Trophoblast cell (in vitro differentiated cells and primary cell): Measurements from ENCODE around the gene DNMT1.
A peak's percentile ranks its signal among the peaks of the same experiment; 100 is the strongest.
"Not testable (repeated sequence)": the region's sequence is repeated elsewhere in the genome, so short reads cannot be mapped to it uniquely, and the experiment has no call there.

Experiments used
- DNase-seq, 2 donors: peaks; one replicate each; pipeline ENCODE4 v3.0.0-alpha.2; 2016
- H2AFZ ChIP-seq: 2 replicates; pipeline ENCODE4 v1.6.1; 2013; ENCODE audit warnings: low read length, moderate library complexity, mild to moderate bottlenecking; ENCODE audit not compliant: insufficient read depth, poor library complexity
- H2AK5ac ChIP-seq: 2 replicates; pipeline ENCODE4 v1.6.1; 2013; ENCODE audit warnings: mild to moderate bottlenecking, low read length
- H2BK120ac ChIP-seq: 2 replicates; pipeline ENCODE4 v1.6.1; 2013; ENCODE audit warnings: low read length, mild to moderate bottlenecking, moderate library complexity; ENCODE audit not compliant: insufficient read depth, poor library complexity
- H2BK12ac ChIP-seq: 2 replicates; pipeline ENCODE4 v1.6.1; 2013; ENCODE audit warnings: mild to moderate bottlenecking, low read length, moderate library complexity
- H2BK5ac ChIP-seq: 2 replicates; pipeline ENCODE4 v1.6.1; 2013; ENCODE audit warnings: low read length, low read depth, moderate library complexity, mild to moderate bottlenecking; ENCODE audit not compliant: poor library complexity
- H3K14ac ChIP-seq: 2 replicates; pipeline ENCODE4 v1.6.1; 2013; ENCODE audit warnings: mild to moderate bottlenecking, low read length
- H3K18ac ChIP-seq: 2 replicates; pipeline ENCODE4 v1.6.1; 2013; ENCODE audit warnings: mild to moderate bottlenecking, low read length
- H3K23ac ChIP-seq: 2 replicates; pipeline ENCODE4 v1.6.1; 2013; ENCODE audit warnings: low read length
- H3K27ac ChIP-seq: 2 replicates; pipeline ENCODE4 v1.5.1; 2013; ENCODE audit warnings: low read depth, mild to moderate bottlenecking, inconsistent platforms, low read length, moderate library complexity
- H3K27me3 ChIP-seq: 2 replicates; pipeline ENCODE4 v1.6.1; 2013; ENCODE audit warnings: inconsistent platforms, mild to moderate bottlenecking, low read length, moderate library complexity; ENCODE audit not compliant: insufficient read depth
- H3K36me3 ChIP-seq, 2 experiments: 1 replicate in 1 of 2; 2 replicates in 1 of 2; pipeline ENCODE4 v1.6.1; 2013; ENCODE audit warnings: low read length in 2 of 2, mild to moderate bottlenecking in 2 of 2, moderate library complexity in 1 of 2; ENCODE audit not compliant: insufficient read depth in 2 of 2, control insufficient read depth in 1 of 2
- H3K4ac ChIP-seq: 2 replicates; pipeline ENCODE4 v1.6.1; 2013; ENCODE audit warnings: low read depth, mild to moderate bottlenecking, low read length, moderate library complexity
- H3K4me1 ChIP-seq, 2 experiments: 1 replicate in 1 of 2; 2 replicates in 1 of 2; pipeline ENCODE4 v1.6.1; 2013; ENCODE audit warnings: low read length in 2 of 2, mild to moderate bottlenecking in 2 of 2, moderate library complexity in 1 of 2; ENCODE audit not compliant: insufficient read depth in 2 of 2, control insufficient read depth in 1 of 2
- H3K4me2 ChIP-seq: 2 replicates; pipeline ENCODE4 v1.6.1; 2013; ENCODE audit warnings: inconsistent platforms, mild to moderate bottlenecking, low read length, moderate library complexity
- H3K4me3 ChIP-seq: 2 replicates; pipeline ENCODE4 v1.5.1; 2013; ENCODE audit warnings: mild to moderate bottlenecking, low read depth, low read length, inconsistent platforms
- H3K79me1 ChIP-seq: one replicate; pipeline ENCODE4 v1.6.1; 2013; ENCODE audit warnings: low read length
- H3K79me2 ChIP-seq: 2 replicates; pipeline ENCODE4 v1.6.1; 2013; ENCODE audit warnings: low read length, mild to moderate bottlenecking; ENCODE audit not compliant: control insufficient read depth, insufficient read depth, poor library complexity
- H3K9ac ChIP-seq: 2 replicates; pipeline ENCODE4 v1.6.1; 2013; ENCODE audit warnings: mild to moderate bottlenecking, low read length
- H3K9me3 ChIP-seq: 2 replicates; pipeline ENCODE4 v1.6.1; 2013; ENCODE audit warnings: low read depth, mild to moderate bottlenecking, control low read depth, inconsistent platforms, low read length; ENCODE audit not compliant: insufficient read depth
- H4K12ac ChIP-seq: 2 replicates; pipeline ENCODE4 v1.6.1; 2013; ENCODE audit warnings: low read depth, mild to moderate bottlenecking, low read length, moderate library complexity
- H4K8ac ChIP-seq: 2 replicates; pipeline ENCODE4 v1.6.1; 2013; ENCODE audit warnings: low read depth, mild to moderate bottlenecking, low read length, moderate library complexity
- H4K91ac ChIP-seq: one replicate; pipeline ENCODE4 v1.6.1; 2013; ENCODE audit warnings: low read depth, mild to moderate bottlenecking, low read length, moderate library complexity
- WGBS: extraction: QIAGEN DNeasy Blood & Tissue Kit; methylation state at CpG from one replicate; pipeline ENCODE4 v1.1.7; 2013; ENCODE audit warnings: missing lambda C conversion rate; ENCODE audit not compliant: insufficient read length, insufficient coverage; ENCODE audit errors: extremely low coverage; 5-methylcytosine and 5-hydroxymethylcytosine counted together

DNMT1 gene

DNA sequence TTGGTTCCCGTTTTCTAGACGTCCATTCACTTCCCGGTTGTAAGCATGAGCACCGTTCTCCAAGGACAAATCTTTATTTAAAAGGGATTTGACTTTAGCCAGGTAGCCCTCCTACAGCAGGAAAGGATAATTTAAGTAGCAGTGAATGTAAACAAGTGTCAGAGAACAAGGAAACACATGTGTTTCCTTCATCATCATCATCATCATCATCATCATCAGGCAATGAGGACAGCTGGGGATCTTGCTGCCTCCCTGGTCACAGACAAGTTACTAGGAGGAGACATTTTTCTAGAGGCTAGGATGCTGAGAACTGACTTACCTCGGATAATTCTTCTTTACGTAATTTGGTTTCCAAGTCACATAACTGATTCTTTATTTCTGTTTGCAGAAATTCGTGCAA lies 14.3 kb downstream of the DNMT1 start:
- H2BK12ac ChIP-seq = no peak overlapping the region
- peaks cover 8% of the 10 kb centered on the region in 2 experiments for H3K4me1 ChIP-seq
- H4K8ac ChIP-seq = no peak overlapping the region
- H2BK5ac ChIP-seq = no peak overlapping the region
- DNase-seq = no peak
- H4K12ac ChIP-seq = no peak overlapping the region
- no CpG with 5 or more reads among the region's 7 CpGs for WGBS
- no peaks in the 10 kb centered on the region for H3K27me3 ChIP-seq
- H3K9me3 ChIP-seq = no peaks in the 10 kb centered on the region
- H3K27ac ChIP-seq = no peak overlapping the region
- H2BK120ac ChIP-seq = no peak overlapping the region
- H3K4me3 ChIP-seq = no peak overlapping the region
- H3K23ac ChIP-seq = no peak overlapping the region
- H3K79me1 ChIP-seq = no peaks in the 10 kb centered on the region
- peaks cover 28 to 40% of the 10 kb centered on the region in 2 experiments for H3K36me3 ChIP-seq
- H3K14ac ChIP-seq = no peak overlapping the region
- H3K18ac ChIP-seq = no peak overlapping the region
- no peak overlapping the region for H4K91ac ChIP-seq
- no peak overlapping the region for H3K4ac ChIP-seq
- no peak overlapping the region for H3K9ac ChIP-seq
- peaks cover 1% of the 10 kb centered on the region for H3K79me2 ChIP-seq
- H2AK5ac ChIP-seq = no peak overlapping the region
- H3K4me2 ChIP-seq = no peak overlapping the region
- no peak overlapping the region for H2AFZ ChIP-seq

DNA sequence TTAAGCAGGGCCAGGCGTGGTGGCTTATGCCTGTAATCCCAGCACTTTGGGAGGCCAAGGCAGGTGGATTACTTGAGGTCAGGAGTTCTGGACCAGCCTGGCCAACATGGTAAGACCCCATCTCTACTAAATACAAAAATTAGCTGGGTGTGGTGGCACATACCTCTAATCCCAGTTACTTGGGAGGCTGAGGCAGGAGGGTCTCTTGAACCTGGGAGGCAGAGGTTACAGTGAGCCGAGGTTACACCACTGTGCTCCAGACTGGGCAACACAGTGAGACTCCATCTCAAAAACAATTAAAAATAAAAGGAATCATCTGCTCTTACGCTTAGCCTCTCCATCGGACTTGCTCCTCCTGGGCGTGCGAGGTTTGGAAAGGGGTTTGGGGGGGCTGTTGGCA lies 14.7 kb downstream of the DNMT1 start:
- not testable (repeated sequence) for H4K91ac ChIP-seq, H3K4me3 ChIP-seq, H2BK12ac ChIP-seq, H2BK5ac ChIP-seq, H2AK5ac ChIP-seq, H3K4me2 ChIP-seq, H3K79me1 ChIP-seq, H2BK120ac ChIP-seq, H4K8ac ChIP-seq, H3K4me1 ChIP-seq, H3K9me3 ChIP-seq, H3K23ac ChIP-seq, H3K9ac ChIP-seq, H3K27ac ChIP-seq, H3K14ac ChIP-seq, H3K18ac ChIP-seq, DNase-seq, H3K27me3 ChIP-seq, H3K79me2 ChIP-seq, H2AFZ ChIP-seq, H3K4ac ChIP-seq, H4K12ac ChIP-seq
- no CpG with 5 or more reads among the region's 6 CpGs for WGBS
- H3K36me3 ChIP-seq = peaks cover 27 to 41% of the 10 kb centered on the region in 2 experiments

DNA sequence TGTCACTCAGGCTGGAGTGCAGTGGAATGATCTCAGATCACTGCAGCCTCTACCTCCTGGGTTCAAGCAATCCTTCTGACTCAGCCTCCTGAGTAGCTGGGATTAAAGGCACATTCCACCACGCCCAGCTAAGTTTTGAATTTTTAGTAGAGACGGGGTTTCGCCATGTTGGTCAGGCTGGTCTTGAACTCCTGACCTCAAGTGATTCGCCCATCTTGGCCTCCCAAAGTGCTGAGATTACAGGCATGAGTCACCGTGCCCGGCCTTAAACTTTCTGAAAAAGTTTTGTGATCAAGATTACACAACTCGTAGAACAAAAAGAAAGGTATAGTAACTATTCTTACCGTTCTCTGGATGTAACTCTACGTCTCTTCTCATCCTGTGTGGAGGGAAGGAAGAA lies 21.2 kb downstream of the DNMT1 start:
- no peaks in the 10 kb centered on the region for H3K27me3 ChIP-seq
- H3K4me3 ChIP-seq = no peak overlapping the region
- H3K9me3 ChIP-seq = no peaks in the 10 kb centered on the region
- WGBS = no CpG with 5 or more reads among the region's 9 CpGs
- no peak overlapping the region for H3K18ac ChIP-seq
- no peak overlapping the region for H4K91ac ChIP-seq
- H3K4me2 ChIP-seq = no peak overlapping the region
- no peak overlapping the region for H3K4ac ChIP-seq
- H2AK5ac ChIP-seq = no peak overlapping the region
- H2BK120ac ChIP-seq = no peak overlapping the region
- no peak overlapping the region for H2AFZ ChIP-seq
- no peak overlapping the region for H2BK12ac ChIP-seq
- H3K79me1 ChIP-seq = no peaks in the 10 kb centered on the region
- peaks cover 48 to 51% of the 10 kb centered on the region in 2 experiments for H3K36me3 ChIP-seq
- no peak overlapping the region for H3K27ac ChIP-seq
- no peak overlapping the region for H2BK5ac ChIP-seq
- H3K9ac ChIP-seq = no peak overlapping the region
- no peak overlapping the region for H3K23ac ChIP-seq
- H3K14ac ChIP-seq = no peak overlapping the region
- no peak overlapping the region for H4K12ac ChIP-seq
- DNase-seq = peak; percentile 55 to 58
- no peaks in the 10 kb centered on the region for H3K4me1 ChIP-seq
- no peak overlapping the region for H4K8ac ChIP-seq
- no peaks in the 10 kb centered on the region for H3K79me2 ChIP-seq

DNA sequence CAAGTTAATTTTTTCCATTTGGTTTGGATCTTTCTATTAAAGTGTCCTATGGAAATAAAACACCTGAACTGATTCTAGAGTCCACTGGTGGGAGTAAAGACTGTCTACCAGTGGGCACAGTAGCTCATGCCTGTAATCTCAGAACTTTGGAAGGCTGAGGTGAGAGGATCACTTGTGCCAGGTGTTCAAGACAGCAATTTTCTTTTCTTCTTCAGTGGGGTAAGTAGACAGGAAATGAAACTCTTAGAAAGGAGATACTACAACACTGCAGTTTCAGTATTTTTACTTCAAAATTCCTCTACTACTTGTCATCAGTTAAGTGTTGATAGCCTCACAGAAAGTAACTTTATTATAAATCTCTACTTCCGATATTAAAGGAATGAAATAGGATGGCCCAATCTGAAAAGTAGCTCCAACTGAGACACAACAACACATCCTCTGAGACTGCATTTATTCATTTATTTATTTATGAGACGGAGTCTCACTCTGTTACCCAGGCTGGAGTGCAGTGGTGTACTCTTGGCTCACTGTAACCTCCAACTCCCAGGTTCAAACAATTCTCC lies 26.3 kb downstream of the DNMT1 start:
- Histone ChIP-seq H3K79me1 (no peaks in the 10 kb centered on the region), H3K23ac (no peak overlapping the region), H3K79me2 (no peaks in the 10 kb centered on the region), H3K9me3 (no peaks in the 10 kb centered on the region), H3K27me3 (no peaks in the 10 kb centered on the region), H3K9ac (no peak overlapping the region), H3K4ac (no peak overlapping the region), H2BK120ac (no peak overlapping the region), H2AK5ac (no peak overlapping the region), H4K12ac (no peak overlapping the region), H2BK5ac (no peak overlapping the region), H3K14ac (no peak overlapping the region), H3K18ac (no peak overlapping the region), H4K8ac (no peak overlapping the region), H2BK12ac (no peak overlapping the region), H2AFZ (no peak overlapping the region), H3K4me2 (no peak overlapping the region), H4K91ac (no peak overlapping the region), H3K36me3 (peaks cover 63 to 72% of the 10 kb centered on the region in 2 experiments), H3K4me3 (no peak overlapping the region), H3K27ac (no peak overlapping the region), H3K4me1 (no peaks in the 10 kb centered on the region)
- WGBS = no CpG with 5 or more reads among the region's 2 CpGs
- DNase-seq = no peak
